Liver (tissue), 3 donors: ENCODE data around the gene BIK.

Source experiments
- CTCF ChIP-seq: fragments of 150-350 bp; IDR thresholded peaks from 2 replicates; pipeline ENCODE4 v1.5.1; 2017; ENCODE audit warnings: improper control_type of control experiment, low read depth, low read length; ENCODE audit not compliant: missing input control
- HNF4A ChIP-seq, 2 donors: conservative IDR thresholded peaks; 2 replicates each; pipeline ENCODE4 v1.6.1; 2016; ENCODE audit warnings: antibody characterized with exemption in 2 of 2, mild to moderate bottlenecking in 2 of 2
- JUND ChIP-seq, 2 donors: IDR thresholded peaks; 2 replicates each; pipeline ENCODE4 v1.6.1; 2016; ENCODE audit warnings: antibody characterized with exemption in 2 of 2
- TAF1 ChIP-seq: conservative IDR thresholded peaks from 2 replicates; pipeline ENCODE4 v1.6.1; 2016; ENCODE audit warnings: antibody characterized with exemption, mild to moderate bottlenecking
- YY1 ChIP-seq: IDR thresholded peaks from 2 replicates; pipeline ENCODE4 v1.6.1; 2016; ENCODE audit warnings: antibody characterized with exemption, mild to moderate bottlenecking
- TF ChIP-seq, protein P1 (sequence below): IDR thresholded peaks from 2 replicates; pipeline ENCODE4 v1.6.1; 2016; ENCODE audit warnings: antibody characterized with exemption, mild to moderate bottlenecking
- donor health status: healthy.
- donor health status: healthy.

DNA sequence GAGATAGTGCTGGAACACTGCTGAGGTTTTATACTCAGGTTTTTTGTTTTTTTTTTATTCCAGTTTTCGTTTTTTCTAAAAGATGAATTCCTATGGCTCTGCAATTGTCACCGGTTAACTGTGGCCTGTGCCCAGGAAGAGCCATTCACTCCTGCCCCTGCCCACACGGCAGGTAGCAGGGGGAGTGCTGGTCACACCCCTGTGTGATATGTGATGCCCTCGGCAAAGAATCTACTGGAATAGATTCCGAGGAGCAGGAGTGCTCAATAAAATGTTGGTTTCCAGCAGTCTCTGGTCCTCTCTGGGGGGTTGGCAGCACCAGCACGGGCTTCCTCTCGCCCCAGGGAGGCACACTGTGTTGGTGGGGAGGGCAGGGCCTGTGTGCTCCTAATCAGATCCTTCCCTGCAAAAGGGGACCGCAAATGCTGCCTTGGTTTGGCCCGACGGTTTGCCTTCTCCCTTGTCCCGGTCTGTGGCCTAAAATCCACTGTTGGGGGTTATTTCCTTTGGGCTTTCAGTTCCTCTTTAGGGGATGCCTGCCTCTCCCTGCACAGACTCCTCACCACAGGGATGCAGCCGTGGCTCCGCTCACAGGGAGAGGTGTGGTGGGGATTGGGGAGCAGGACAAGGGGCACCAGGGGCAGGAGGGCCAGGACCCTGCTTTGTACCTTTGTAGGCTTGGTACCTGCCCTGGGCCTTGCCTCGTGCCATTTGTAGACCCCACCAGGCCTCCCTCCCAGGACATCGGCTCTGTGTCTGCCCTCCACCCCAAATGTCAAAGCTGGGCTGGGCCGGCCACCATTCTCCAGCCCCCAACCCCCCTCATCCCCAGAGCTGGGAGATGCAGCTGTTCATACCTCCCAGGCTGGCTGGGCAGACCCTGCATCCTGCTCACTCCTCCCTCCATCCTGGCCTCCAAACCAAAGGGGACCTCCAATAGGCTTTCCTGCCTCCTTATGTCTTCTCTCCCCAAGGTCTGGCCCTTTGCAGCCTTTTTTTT lies 19.2 kb downstream of the BIK start:
- TF ChIP-seq CTCF (no peak), YY1 (no peak), HNF4A (conservative IDR thresholded peaks at IDR 0.05) (no peak), TAF1 (no peak), JUND (IDR thresholded peaks at IDR 0.05) (no peak)
- TF ChIP-seq, protein P1, sequence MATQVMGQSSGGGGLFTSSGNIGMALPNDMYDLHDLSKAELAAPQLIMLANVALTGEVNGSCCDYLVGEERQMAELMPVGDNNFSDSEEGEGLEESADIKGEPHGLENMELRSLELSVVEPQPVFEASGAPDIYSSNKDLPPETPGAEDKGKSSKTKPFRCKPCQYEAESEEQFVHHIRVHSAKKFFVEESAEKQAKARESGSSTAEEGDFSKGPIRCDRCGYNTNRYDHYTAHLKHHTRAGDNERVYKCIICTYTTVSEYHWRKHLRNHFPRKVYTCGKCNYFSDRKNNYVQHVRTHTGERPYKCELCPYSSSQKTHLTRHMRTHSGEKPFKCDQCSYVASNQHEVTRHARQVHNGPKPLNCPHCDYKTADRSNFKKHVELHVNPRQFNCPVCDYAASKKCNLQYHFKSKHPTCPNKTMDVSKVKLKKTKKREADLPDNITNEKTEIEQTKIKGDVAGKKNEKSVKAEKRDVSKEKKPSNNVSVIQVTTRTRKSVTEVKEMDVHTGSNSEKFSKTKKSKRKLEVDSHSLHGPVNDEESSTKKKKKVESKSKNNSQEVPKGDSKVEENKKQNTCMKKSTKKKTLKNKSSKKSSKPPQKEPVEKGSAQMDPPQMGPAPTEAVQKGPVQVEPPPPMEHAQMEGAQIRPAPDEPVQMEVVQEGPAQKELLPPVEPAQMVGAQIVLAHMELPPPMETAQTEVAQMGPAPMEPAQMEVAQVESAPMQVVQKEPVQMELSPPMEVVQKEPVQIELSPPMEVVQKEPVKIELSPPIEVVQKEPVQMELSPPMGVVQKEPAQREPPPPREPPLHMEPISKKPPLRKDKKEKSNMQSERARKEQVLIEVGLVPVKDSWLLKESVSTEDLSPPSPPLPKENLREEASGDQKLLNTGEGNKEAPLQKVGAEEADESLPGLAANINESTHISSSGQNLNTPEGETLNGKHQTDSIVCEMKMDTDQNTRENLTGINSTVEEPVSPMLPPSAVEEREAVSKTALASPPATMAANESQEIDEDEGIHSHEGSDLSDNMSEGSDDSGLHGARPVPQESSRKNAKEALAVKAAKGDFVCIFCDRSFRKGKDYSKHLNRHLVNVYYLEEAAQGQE: no peak
